ENCODE results near the gene DZIP1. TPM values are rescaled to one million over a fixed set of nuclear protein-coding genes. Genes with fewer than 3 reads are reported as not detected.

Gene DZIP1
- total RNA-seq, 1 experiment from 2014 or later = 33.6 TPM

DNA sequence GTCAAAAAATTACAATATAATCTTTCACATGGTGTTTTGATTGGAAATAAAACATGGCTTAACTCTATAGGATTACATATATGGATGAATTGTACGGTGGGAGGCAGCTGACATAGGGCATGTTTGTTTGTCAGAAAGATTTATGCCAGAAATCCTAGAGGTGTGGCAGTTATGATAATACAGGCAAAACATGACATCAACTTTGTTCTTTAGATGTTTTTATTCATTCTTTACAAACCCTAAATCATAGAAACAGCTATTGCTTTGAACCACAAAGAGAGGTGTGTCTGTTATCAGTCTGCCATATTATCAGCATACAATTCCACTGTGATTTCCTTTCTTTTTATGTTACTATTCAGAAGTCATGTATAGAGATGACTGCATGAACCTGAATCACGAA is 100.2 kb downstream of the DZIP1 start:
- Histone ChIP-seq H4K5ac (ENCODE audit: insufficient read length, low read depth, low read length) (no peak overlapping the region), H3K56ac (ENCODE audit: insufficient read length, low read depth, low read length) (no peak overlapping the region), H3K18ac (ENCODE audit: insufficient read length, low read depth, low read length) (no peak overlapping the region), H3K4me2 (ENCODE audit: insufficient read depth, insufficient read length, low read length) (no peak overlapping the region), H2AFZ (ENCODE audit: low read length) (no peak overlapping the region), H2BK12ac (ENCODE audit: insufficient read length, low read depth, low read length) (no peak overlapping the region), H3K27ac (ENCODE audit: insufficient read length, low read depth, low read length) (no peak overlapping the region), H3T11ph (ENCODE audit: low read length) (no peak overlapping the region), H2AK5ac (ENCODE audit: insufficient read length, low read length) (no peak overlapping the region), H3K4me1 (ENCODE audit: insufficient read depth, low read length) (no peaks in the 10 kb centered on the region; the same call in 1 of the 2 replicates), H3K4ac (ENCODE audit: low read depth, low read length) (no peak overlapping the region), H2BK20ac (ENCODE audit: low read depth, low read length, poor library complexity, severe bottlenecking) (no peak overlapping the region), H3K14ac (ENCODE audit: insufficient read depth, low read length) (no peak overlapping the region), H3K27me3 (ENCODE audit: insufficient read depth, low read length) (no peaks in the 10 kb centered on the region), H3K23ac (ENCODE audit: insufficient read length, low read depth, low read length) (no peak overlapping the region), H4K91ac (ENCODE audit: insufficient read length, low read depth, low read length) (no peak overlapping the region), H3K23me2 (ENCODE audit: insufficient read length, low read depth, low read length, poor library complexity, severe bottlenecking) (no peaks in the 10 kb centered on the region), H2BK5ac (ENCODE audit: insufficient read length, low read length) (no peak overlapping the region), H2BK15ac (ENCODE audit: low read depth, low read length) (no peak overlapping the region), H3K79me2 (ENCODE audit: insufficient read depth, low read length) (no peaks in the 10 kb centered on the region), H3K9ac (ENCODE audit: extremely low read depth, insufficient read length, low read length) (no peak overlapping the region), H4K20me1 (ENCODE audit: control insufficient read depth, insufficient read depth, insufficient read length) (no peaks in the 10 kb centered on the region), H4K8ac (replicated peaks; ENCODE audit: insufficient read length, low read depth, low read length) (no peak overlapping the region), H3K9me3 (ENCODE audit: control insufficient read depth, low read depth, low read length) (no peaks in the 10 kb centered on the region), H3K79me1 (ENCODE audit: insufficient read depth, low read depth, low read length, poor library complexity, severe bottlenecking) (no peaks in the 10 kb centered on the region), H2BK120ac (ENCODE audit: low read depth, low read length, poor library complexity, severe bottlenecking) (no peak overlapping the region)
- no peak overlapping the region for H3K4me3 Mint-ChIP-seq
- H3K27me3 Mint-ChIP-seq (ENCODE audit: low read depth) = no peaks in the 10 kb centered on the region
- H3K9me3 Mint-ChIP-seq = no peaks in the 10 kb centered on the region
- no peak for DNase-seq
- H3K4me1 Mint-ChIP-seq = peaks cover 33 to 39% of the 10 kb centered on the region in 2 experiments
- no peak overlapping the region for H3K27ac Mint-ChIP-seq
- no peaks in the 10 kb centered on the region for H3K36me3 Mint-ChIP-seq (ENCODE audit: insufficient read depth in 1 of 3, low read depth in 3 of 3)
- TF ChIP-seq, protein P1, sequence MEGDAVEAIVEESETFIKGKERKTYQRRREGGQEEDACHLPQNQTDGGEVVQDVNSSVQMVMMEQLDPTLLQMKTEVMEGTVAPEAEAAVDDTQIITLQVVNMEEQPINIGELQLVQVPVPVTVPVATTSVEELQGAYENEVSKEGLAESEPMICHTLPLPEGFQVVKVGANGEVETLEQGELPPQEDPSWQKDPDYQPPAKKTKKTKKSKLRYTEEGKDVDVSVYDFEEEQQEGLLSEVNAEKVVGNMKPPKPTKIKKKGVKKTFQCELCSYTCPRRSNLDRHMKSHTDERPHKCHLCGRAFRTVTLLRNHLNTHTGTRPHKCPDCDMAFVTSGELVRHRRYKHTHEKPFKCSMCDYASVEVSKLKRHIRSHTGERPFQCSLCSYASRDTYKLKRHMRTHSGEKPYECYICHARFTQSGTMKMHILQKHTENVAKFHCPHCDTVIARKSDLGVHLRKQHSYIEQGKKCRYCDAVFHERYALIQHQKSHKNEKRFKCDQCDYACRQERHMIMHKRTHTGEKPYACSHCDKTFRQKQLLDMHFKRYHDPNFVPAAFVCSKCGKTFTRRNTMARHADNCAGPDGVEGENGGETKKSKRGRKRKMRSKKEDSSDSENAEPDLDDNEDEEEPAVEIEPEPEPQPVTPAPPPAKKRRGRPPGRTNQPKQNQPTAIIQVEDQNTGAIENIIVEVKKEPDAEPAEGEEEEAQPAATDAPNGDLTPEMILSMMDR (conservative IDR thresholded peaks at IDR 0.05) = no peak
- no CpG with 5 or more reads among the region's 2 CpGs for WGBS (ENCODE audit: extremely low coverage, insufficient read length, low lambda C conversion rate)
